AG09319 (cell line): ENCODE results near the gene HS3ST1.

Experiments used
- DNase-seq: peaks from one replicate; pipeline ENCODE4 v3.0.0-alpha.2; 2010; ENCODE audit warnings: low read depth; ENCODE audit errors: extremely low read depth
- TF ChIP-seq, protein P1 (sequence below): IDR thresholded peaks from 2 replicates; pipeline ENCODE4 v1.5.1; 2011; ENCODE audit warnings: low read depth, mild to moderate bottlenecking, inconsistent platforms, low read length, moderate library complexity

Gene HS3ST1

DNA sequence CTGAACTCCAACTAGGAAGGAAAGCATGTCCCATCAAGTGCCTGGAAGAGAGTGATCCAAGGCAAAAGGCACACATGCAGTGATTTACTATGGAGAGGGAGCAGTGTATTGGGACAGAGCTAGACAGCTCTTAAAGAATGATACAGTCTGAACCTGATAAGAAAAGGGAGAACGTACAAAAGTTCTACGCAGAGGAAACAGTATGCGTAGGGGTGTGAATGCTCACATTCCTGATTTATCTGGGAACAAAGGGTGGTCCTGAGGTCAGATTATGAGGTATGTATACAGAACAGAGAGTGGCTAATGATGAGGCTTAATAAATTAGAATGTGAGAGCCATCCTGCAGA lies 12.0 kb downstream of the HS3ST1 start:
- TF ChIP-seq, protein P1, sequence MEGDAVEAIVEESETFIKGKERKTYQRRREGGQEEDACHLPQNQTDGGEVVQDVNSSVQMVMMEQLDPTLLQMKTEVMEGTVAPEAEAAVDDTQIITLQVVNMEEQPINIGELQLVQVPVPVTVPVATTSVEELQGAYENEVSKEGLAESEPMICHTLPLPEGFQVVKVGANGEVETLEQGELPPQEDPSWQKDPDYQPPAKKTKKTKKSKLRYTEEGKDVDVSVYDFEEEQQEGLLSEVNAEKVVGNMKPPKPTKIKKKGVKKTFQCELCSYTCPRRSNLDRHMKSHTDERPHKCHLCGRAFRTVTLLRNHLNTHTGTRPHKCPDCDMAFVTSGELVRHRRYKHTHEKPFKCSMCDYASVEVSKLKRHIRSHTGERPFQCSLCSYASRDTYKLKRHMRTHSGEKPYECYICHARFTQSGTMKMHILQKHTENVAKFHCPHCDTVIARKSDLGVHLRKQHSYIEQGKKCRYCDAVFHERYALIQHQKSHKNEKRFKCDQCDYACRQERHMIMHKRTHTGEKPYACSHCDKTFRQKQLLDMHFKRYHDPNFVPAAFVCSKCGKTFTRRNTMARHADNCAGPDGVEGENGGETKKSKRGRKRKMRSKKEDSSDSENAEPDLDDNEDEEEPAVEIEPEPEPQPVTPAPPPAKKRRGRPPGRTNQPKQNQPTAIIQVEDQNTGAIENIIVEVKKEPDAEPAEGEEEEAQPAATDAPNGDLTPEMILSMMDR = no peak
- no peak for DNase-seq

GRCh38 chr4:11416071-11416766 lies 12.5 kb downstream of the HS3ST1 start:
- TF ChIP-seq, protein P1 = no peak
- DNase-seq = no peak

DNA sequence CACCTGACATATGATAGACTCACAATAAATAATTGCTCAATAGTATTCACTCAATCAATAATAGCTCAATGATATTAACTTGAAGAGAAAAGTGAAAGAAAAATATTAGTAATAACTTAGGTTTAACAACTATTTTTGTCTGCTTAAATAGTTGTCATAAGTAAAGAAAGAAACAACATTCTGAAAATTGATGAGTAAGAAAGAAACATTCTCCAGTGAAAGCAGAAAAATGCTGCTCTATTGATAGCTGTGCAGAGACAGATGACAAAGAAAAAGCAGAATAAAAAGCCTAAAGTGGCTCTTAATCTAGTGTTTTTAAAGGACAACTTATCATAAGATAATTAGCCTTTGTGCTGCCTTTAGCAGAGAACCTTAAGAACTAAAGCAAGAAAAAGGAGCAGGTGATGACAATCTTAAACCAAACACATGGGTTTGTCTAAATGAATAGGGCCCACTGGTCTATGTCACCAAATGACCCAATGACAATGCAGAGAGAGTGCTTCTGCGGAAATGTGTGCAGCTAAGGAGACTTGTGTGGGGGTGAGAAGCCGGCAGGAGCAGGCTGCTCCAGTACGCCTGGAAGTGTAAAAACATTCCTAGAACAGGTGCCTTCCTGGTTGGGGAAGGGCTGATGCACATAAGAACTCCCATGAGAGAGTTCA lies 13.2 kb downstream of the HS3ST1 start:
- no peak for DNase-seq
- TF ChIP-seq, protein P1 = no peak

- TF ChIP-seq, protein P1 = no peak
- no peak for DNase-seq
These were observed 16.5 kb downstream of the HS3ST1 start for GRCh38 chr4:11412211-11412610.

DNA sequence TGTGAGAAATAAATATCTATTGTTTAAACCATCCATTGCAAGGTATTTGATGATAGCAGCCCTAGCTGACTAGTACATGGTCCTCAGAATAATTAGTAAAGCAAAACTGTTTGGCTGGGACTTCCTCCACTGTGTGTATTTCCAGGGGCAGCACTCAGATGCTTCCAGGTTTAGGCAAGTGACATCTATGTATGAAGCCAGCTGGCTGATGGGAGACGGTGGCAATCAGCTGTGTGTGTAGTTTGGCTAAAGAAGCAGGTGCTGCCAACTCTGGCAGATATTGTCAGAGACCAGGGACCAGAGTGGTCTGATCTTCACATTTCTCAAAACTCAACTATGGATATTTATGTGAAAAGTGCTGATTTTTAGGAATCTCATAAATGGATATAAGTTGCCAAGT lies 19.1 kb downstream of the HS3ST1 start:
- TF ChIP-seq, protein P1 = no peak
- DNase-seq = no peak

DNA sequence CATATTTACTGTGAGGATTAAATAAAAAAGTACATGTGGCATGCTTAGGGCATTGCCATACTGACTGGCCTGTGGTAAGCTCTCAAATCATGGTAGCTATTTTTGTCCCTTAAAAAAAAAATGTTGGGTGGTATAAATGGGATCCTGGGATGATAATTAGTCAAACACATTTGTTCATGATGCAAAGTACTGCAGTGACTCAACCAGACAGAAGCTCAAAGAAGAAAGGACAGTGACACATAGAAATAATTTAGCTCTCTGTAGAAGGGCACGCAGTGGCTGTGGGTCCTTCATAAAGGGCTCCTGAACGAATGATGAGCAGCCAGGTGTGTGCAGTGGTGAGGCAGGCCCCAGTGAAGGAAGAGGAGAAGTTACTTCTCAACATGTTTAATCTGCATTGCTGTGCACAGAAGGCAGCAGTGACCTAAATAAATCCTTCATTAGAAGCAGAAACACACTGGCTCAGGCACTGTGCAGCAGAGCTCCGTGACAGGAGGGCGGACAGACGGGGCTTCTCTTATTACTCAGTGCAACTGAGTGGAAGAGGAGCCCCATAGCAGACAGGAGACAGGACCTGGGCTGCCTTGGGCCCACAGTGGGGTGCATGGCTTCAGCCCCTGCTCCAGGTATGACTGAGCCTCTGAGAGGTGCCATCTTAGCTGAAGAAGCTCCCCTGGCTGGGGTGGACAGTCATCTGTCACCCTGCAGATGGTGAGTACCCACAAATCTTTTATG lies 20.3 kb downstream of the HS3ST1 start:
- TF ChIP-seq, protein P1 = no peak
- no peak for DNase-seq

GRCh38 chr4:11407551-11407950 lies 21.1 kb downstream of the HS3ST1 start:
- TF ChIP-seq, protein P1 = no peak
- no peak for DNase-seq
